Dedifferentiated amniotic fluid mesenchymal stem cell (primary cell): Measurements from ENCODE around the gene PLAAT1.

Experiments
- DNase-seq: peaks from one replicate; pipeline ENCODE4 v3.0.0-alpha.2; 2016; ENCODE audit errors: extremely low spot score

PLAAT1 gene

GRCh38 chr3:193253986-193254660 lies 13.1 kb downstream of the PLAAT1 start:
- DNase-seq = no peak

- no peak for DNase-seq
Measured at GRCh38 chr3:193261970-193262369, 20.9 kb downstream of the PLAAT1 start.

DNA sequence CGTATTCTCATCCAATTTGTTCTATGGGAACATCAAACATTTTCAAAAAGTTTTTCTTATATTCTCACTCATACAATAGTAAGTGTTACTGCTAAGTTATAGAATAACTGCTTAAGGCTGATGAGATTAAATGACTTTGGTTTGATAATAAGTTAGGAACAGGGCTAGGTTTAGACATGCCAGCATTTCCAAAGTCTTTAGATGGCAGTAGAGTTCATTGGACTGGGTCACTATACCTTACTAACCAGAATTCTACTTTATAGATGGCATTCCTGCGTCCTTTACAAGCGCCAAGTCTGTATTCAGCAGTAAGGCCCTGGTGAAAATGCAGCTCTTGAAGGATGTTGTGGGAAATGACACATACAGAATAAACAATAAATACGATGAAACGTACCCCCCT lies 21.7 kb downstream of the PLAAT1 start:
- DNase-seq = no peak

- no peak for DNase-seq
Measured at GRCh38 chr3:193269343-193270028, 28.5 kb downstream of the PLAAT1 start.

DNA sequence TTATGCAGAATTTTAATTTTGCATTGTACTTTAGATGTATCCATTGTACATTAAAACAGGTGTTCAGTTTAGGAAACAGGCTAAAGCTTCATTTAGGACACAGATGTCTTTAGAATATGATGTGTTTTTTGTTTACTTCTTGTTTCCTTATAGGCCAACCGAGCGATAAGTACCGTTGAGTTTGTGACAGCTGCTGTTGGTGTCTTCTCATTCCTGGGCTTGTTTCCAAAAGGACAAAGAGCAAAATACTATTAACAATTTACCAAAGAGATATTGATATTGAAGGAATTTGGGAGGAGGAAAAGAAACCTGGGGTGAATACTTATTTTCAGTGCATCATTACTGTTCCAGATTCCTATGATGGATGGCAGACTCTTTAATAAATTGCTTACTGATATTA lies 29.4 kb downstream of the PLAAT1 start:
- DNase-seq = no peak

DNA sequence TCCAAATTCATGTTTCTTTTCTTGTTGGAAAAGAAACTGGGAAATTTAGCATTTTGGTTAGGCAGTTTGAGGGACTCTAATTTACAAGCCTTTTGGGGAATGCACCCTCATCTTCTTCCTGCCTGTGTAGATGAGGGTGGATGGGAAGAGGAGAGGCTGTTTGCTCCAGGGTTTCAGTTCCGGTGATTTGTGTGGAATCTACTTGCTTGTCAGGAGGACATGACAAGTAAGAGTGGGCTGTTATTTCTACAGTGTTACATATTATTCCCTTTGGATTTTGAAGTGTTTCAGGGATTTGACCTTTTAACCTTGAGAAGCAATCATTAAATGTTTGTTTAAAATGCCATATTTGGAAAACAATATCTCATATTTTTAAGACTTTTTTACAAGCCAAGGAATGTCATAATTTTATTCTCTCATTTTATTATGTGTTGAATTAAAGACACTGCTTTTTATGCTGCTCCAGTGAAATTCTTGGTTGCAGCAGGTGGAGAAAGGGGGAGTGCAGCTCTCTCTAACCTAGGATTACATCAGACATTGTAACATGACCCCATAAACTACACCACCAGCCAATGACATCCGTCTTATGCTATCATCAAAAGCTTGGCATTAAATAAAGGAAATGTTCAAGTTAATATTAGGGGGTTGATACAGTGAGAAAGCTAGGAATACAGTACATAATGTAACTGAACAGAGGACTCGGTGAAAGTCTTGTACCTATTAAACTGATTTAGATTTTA lies 30.2 kb downstream of the PLAAT1 start:
- no peak for DNase-seq

GRCh38 chr3:193292386-193292785 lies 51.4 kb downstream of the PLAAT1 start:
- no peak for DNase-seq

DNA sequence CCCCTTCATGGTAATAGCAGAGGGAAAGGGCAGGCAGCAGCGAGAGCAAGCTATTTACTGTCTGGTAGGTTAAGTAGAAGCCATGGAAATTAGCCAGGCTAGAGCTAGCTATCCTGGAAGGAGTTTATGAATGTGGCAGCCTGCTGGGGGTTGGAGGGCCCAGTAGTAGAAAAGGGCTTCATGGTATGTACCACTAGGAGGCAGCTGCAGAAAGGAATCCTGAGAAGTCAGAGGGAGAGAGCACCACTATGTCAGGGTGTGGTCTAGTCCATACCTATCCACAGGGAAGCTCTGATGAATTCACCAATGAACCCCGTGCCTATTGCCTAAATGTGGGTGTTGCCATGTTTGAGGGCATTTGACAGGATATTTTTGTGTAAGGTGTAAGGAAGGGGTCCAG lies 55.0 kb downstream of the PLAAT1 start:
- DNase-seq = no peak

GRCh38 chr3:193297421-193297820 lies 56.4 kb downstream of the PLAAT1 start:
- DNase-seq = no peak

DNA sequence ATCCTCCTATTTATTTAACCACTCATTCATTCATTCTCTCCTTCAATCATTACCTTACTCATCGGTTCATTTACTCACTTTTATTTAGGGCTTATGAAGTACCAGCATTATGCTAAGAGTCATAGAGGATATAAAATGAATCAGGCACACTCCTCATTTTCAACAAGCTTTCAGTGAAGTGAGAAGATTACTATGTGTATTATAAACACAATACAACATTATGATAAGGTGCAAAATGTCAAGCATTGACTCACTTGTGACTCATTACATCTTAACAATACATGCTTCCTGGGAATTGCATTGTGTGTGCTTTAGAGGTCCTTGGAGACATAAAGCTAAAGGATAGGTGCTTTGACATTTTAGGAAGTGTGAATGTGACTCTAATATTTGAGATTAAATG lies 60.4 kb downstream of the PLAAT1 start:
- no peak for DNase-seq

- DNase-seq = no peak
Measured at GRCh38 chr3:193305356-193305755, 64.3 kb downstream of the PLAAT1 start.

DNA sequence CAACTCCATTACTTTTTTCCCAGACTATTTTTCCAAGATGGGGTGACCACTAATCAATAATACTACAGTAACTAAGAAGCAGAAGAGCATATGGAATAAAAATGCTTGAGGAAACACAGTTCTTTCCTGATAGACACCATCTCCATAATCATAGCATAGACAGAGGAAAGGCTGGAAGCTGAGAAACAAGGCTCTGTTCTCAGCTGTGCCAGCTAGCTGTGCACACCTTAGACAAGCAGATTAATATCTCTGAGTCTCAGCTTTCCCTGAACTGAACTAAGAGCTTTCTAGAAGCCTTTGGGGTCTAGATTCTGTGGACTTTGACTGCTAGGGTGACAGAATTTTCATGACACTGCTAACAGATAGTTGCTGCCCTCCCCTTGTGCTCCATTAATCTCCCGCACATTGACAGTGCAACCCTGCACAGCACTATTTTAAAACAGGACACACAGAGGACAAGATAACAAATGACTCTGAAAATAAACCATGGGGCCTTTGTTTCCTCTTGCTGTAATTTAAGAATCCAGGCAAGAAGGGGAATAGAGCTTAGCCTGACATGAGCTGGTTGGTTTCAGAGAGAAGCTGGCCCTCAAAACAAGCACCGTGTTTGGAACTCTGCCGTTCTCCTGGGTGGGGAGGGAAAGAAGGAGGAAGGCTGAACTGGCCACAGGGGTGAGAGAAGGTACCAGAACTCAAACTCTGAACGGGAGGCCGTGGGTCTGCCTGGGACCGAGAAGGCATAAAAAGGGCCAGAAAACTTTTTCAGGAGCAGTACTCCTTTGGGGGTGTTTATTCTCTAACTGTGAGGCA lies 70.1 kb downstream of the PLAAT1 start:
- DNase-seq = no peak

- DNase-seq = no peak
Measured at GRCh38 chr3:193313061-193313958, 72.3 kb downstream of the PLAAT1 start.

DNA sequence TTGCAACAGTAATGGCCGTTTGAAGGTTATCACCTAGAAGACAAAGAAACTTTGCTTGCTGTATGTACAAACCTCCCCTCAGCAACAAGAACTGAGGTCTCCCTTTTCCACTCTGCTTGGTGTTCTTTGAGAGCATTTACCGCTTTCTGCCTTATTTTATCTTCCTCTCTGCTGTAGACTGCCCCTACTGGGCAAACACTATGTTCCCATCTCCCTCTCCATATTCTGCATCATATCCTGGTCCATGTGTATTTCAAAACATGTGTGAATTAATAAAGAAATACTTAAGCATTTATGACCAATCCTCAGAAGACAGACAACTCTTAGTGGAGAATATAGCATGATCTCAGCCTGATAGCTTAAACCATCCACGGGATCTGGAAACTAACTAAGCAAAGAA lies 73.1 kb downstream of the PLAAT1 start:
- DNase-seq = no peak

DNA sequence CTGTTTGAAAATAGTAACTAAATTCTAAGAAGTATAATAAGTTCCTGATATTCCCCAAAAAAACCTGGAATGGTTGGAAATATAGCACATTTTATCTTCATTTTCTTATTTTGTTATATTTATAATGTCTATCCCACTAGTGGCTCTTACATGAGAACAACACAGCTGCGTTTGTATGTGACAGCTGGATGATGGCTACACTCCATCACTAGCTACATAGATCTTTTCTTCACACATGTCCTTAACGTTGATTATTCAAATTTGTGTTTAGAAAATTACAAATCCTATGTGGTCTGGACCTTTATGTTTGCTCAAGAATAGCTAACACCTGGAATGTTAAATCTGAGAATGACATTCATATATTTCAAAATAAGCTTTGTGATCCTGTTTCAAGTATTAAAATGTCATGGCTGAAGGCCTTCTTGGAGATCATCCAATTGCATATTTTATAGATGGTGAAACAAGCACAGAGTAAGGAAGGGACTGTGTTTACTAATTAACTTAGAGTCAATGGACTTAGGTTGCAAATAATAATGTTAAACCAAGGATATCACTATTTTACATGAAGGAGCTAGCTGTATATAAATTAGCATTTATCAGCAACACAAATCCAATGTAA lies 76.8 kb downstream of the PLAAT1 start:
- DNase-seq = no peak
